ENCODE data around the gene MARK2. TPM values are rescaled to one million over a fixed set of nuclear protein-coding genes. Genes with fewer than 3 reads are reported as not detected.

Gene MARK2
- total and polyA plus RNA-seq, 10 of the 15 experiments (the other 5 are each of a cell fraction or from before 2014, with no cell fraction given) = 0.19 to 29.5 (median 13.2) TPM

DNA sequence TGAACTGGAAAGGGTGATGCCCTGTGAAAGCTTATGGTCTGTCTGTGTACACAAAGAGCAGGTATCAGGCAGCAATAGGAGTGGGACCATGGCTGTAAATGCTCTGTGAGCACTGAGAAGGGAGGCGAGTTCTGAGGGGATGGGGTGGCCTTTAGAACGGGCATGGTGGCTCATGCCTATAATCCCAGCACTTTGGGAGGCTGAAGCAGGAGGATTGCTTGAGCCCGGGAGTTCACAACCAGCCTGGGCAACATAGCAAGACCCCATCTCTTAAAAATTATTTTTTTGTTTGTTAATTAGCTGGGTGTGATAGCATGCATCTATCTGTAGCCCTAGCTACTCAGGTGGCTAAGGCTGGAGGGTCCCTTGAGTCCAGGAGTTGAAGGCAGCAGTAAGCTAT lies 22.2 kb upstream of the MARK2 start (continued):
- TF ChIP-seq ZNF24 (IDR thresholded peaks at IDR 0.05) (no peak), DPF2 (IDR thresholded peaks at IDR 0.05) (no peak), NR2C1 (IDR thresholded peaks at IDR 0.05) (no peak), SP1 (IDR thresholded peaks at IDR 0.05; ENCODE audit: low read depth, low read length) (no peak)
- TF ChIP-seq, protein P1, sequence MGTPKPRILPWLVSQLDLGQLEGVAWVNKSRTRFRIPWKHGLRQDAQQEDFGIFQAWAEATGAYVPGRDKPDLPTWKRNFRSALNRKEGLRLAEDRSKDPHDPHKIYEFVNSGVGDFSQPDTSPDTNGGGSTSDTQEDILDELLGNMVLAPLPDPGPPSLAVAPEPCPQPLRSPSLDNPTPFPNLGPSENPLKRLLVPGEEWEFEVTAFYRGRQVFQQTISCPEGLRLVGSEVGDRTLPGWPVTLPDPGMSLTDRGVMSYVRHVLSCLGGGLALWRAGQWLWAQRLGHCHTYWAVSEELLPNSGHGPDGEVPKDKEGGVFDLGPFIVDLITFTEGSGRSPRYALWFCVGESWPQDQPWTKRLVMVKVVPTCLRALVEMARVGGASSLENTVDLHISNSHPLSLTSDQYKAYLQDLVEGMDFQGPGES (IDR thresholded peaks at IDR 0.05) = no peak

DNA sequence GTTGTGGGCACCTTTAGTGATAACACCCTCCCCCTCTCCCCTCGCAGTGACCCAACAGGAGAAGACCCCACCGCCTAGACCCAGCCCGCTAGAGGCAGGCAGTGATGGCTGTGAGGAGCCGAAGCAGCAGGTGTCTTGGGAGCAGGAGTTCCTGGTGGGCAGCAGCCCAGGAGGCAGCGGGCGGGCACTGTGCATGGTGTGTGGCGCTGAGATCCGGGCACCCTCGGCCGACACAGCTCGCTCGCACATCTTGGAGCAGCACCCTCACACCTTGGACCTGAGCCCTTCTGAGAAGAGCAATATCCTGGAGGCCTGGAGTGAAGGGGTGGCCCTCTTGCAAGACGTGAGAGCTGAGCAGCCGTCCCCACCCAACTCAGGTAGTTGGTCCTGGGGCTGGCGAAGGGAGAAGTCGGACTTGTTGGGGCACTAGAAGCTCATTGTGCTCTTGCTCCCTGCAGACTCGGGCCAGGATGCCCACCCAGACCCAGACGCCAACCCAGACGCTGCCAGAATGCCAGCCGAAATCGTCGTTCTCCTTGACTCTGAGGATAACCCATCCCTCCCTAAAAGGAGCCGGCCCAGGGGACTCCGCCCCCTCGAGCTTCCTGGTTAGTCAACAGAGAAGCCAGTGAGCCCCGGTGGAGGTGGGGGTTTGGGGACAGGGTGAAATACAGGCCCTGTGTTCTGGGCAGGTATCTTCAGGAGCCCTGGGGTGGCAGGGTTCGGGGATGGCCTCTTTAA lies 21.0 kb upstream of the MARK2 start:
- in situ Hi-C loops (cut with MboI) (no loop called here), intact Hi-C loops (cut with micrococcal nuclease; ENCODE audit: unreplicated experiment) (no loop called here)
- Histone ChIP-seq H3K79me2 (ENCODE audit: control insufficient read depth, insufficient read depth, low read length) (peaks cover 32% of the 10 kb centered on the region), H3K4me3 (no peak overlapping the region), H3K9ac (ENCODE audit: control insufficient read depth, insufficient read depth, low read length) (no peak overlapping the region), H2AFZ (ENCODE audit: control insufficient read depth, low read depth, low read length) (no peak overlapping the region), H3K4me1 (ENCODE audit: control insufficient read depth, insufficient read depth, low read length) (peaks cover 3% of the 10 kb centered on the region; the same call in 1 of the 2 replicates), H3K4me2 (ENCODE audit: control insufficient read depth, insufficient read depth) (no peak overlapping the region), H3K27me3 (replicated peaks in 1 of 2; ENCODE audit: control insufficient read depth in 2 of 2, insufficient read depth in 2 of 2, low read length in 1 of 2) (no peaks in the 10 kb centered on the region), H3K9me3 (replicated peaks; ENCODE audit: control insufficient read depth, insufficient read depth, low read length) (no peaks in the 10 kb centered on the region), H4K20me1 (ENCODE audit: control insufficient read depth, insufficient read depth) (peaks cover 4% of the 10 kb centered on the region; the same call in 1 of the 2 replicates), H3K36me3 (ENCODE audit: control insufficient read depth in 2 of 2, insufficient read depth in 2 of 2, low read length in 1 of 2) (peaks cover 18 to 30% of the 10 kb centered on the region in 2 experiments), H3K27ac (ENCODE audit: control insufficient read depth, insufficient read depth) (no peak overlapping the region)
- TF ChIP-seq STAT1 (conservative IDR thresholded peaks at IDR 0.05) (no peak), IKZF1 (conservative IDR thresholded peaks at IDR 0.05) (no peak)
- DNase-seq (ENCODE audit: low read depth, low spot score) = no peak
- ChIA-PET CTCF (interaction anchor here (0.6 kb wide), 1 partner anchor 323 kb away, joined by 3 read pairs; no protein-coding TSS in a partner anchor), POLR2A (no interaction called here), RAD21 (ENCODE audit: unreplicated experiment) (no interaction called here), SMC1A (ENCODE audit: uncharacterized antibody, unreplicated experiment) (no interaction called here)
- 88% methylated on average over 27 of the region's 27 CpGs for WGBS (ENCODE audit: insufficient coverage, insufficient replicate concordance, low lambda C conversion rate, missing lambda C conversion rate)
- no peak for FAIRE-seq
- no TSS peak for BruUV-seq (replicated peaks)
- no peak for ATAC-seq

Data from GM12878 (cell line).